ENCODE results near the gene APOL6.

Gene APOL6

GRCh38 chr22:35628732-35629131 lies 19.5 kb upstream of the APOL6 start:
- POLR2A ChIA-PET (ENCODE audit: low non-redundant PET) = no interaction called here
- CTCF ChIA-PET = no interaction called here
- DNase-seq (ENCODE audit: low spot score) = no peak
- H3K27ac ChIP-seq = peak overlapping the region; percentile 97
- no peak for TF ChIP-seq CTCF (conservative IDR thresholded peaks at IDR 0.05; ENCODE audit: low read depth)

- ChIA-PET POLR2A (ENCODE audit: low non-redundant PET) (no interaction called here), CTCF (no interaction called here)
- H3K27ac ChIP-seq = peak overlapping the region; percentile 97
- TF ChIP-seq CTCF (conservative IDR thresholded peaks at IDR 0.05; ENCODE audit: low read depth) = no peak
- peak; percentile 94 for DNase-seq (ENCODE audit: low spot score)
Measured at GRCh38 chr22:35629406-35630216, 18.6 kb upstream of the APOL6 start.

- ChIA-PET CTCF (no interaction called here), POLR2A (ENCODE audit: low non-redundant PET) (no interaction called here)
- DNase-seq (ENCODE audit: low spot score) = peak; percentile 37
- H3K27ac ChIP-seq = peak overlapping the region; percentile 97
- TF ChIP-seq CTCF (conservative IDR thresholded peaks at IDR 0.05; ENCODE audit: low read depth) = no peak
Measured at GRCh38 chr22:35630387-35630793, 17.9 kb upstream of the APOL6 start.

GRCh38 chr22:35630891-35631290 lies 17.4 kb upstream of the APOL6 start:
- no peak for DNase-seq (ENCODE audit: low spot score)
- peak overlapping the region; percentile 97 for H3K27ac ChIP-seq
- no peak for TF ChIP-seq CTCF (conservative IDR thresholded peaks at IDR 0.05; ENCODE audit: low read depth)
- POLR2A ChIA-PET (ENCODE audit: low non-redundant PET) = no interaction called here
- CTCF ChIA-PET = interaction anchor here (0.5 kb wide), 1 partner anchor 811 kb away, joined by 3 read pairs; no protein-coding TSS in a partner anchor

GRCh38 chr22:35631597-35631996 lies 16.6 kb upstream of the APOL6 start:
- CTCF ChIA-PET = interaction anchor here (0.5 to 1.0 kb wide), 3 partner anchors 155 to 492 kb away, joined by 3 to 4 read pairs (median 3); no protein-coding TSS in a partner anchor
- peak; percentile 56 for TF ChIP-seq CTCF (conservative IDR thresholded peaks at IDR 0.05; ENCODE audit: low read depth)
- no peak for DNase-seq (ENCODE audit: low spot score)
- peak overlapping the region; percentile 26; the same call in 1 of the 2 replicates for H3K27ac ChIP-seq
- POLR2A ChIA-PET (ENCODE audit: low non-redundant PET) = no interaction called here

- DNase-seq (ENCODE audit: low spot score) = no peak
- ChIA-PET CTCF (no interaction called here), POLR2A (ENCODE audit: low non-redundant PET) (no interaction called here)
- no peak for TF ChIP-seq CTCF (conservative IDR thresholded peaks at IDR 0.05; ENCODE audit: low read depth)
- H3K27ac ChIP-seq = peak overlapping the region; percentile 32
Measured at GRCh38 chr22:35632935-35633334, 15.3 kb upstream of the APOL6 start.

Data from RWPE1 (cell line).